Hepatocyte (in vitro differentiated cells): ENCODE data around the gene VEGFB. TPM values are rescaled to one million over a fixed set of nuclear protein-coding genes. Genes with fewer than 3 reads are reported as not detected.

ENCODE experiments used
- DNase-seq: peaks from one replicate; pipeline ENCODE4 v3.0.0-alpha.2; 2016; ENCODE audit warnings: low spot score
- H2AFZ ChIP-seq: fragments of 200-600 bp; sonication (generic); 2 replicates; pipeline ENCODE4 v1.6.0; 2016; ENCODE audit warnings: antibody characterized with exemption, mild to moderate bottlenecking
- H3K27ac ChIP-seq: fragments of 200-600 bp; sonication (generic); 2 replicates; pipeline ENCODE4 v1.5.1; 2016; ENCODE audit warnings: mild to moderate bottlenecking
- H3K27me3 ChIP-seq: fragments of 200-600 bp; sonication (generic); 2 replicates; pipeline ENCODE4 v1.6.1; 2016
- H3K36me3 ChIP-seq: fragments of 200-600 bp; sonication (generic); replicated peaks from 2 replicates; pipeline ENCODE4 v1.5.1; 2016; ENCODE audit warnings: low read depth; ENCODE audit not compliant: insufficient read depth
- H3K4me1 ChIP-seq: fragments of 200-600 bp; sonication (generic); 2 replicates; pipeline ENCODE4 v1.5.1; 2016; ENCODE audit warnings: mild to moderate bottlenecking, moderate library complexity; ENCODE audit not compliant: insufficient read depth
- H3K4me2 ChIP-seq: fragments of 200-600 bp; sonication (generic); 2 replicates; pipeline ENCODE4 v1.6.0; 2016
- H3K4me3 ChIP-seq: fragments of 200-600 bp; sonication (generic); 2 replicates; pipeline ENCODE4 v1.5.1; 2016; ENCODE audit warnings: mild to moderate bottlenecking
- H3K79me2 ChIP-seq: fragments of 200-600 bp; sonication (generic); 2 replicates; pipeline ENCODE4 v1.6.0; 2017; ENCODE audit warnings: mild to moderate bottlenecking
- H3K9me2 ChIP-seq: fragments of 200-600 bp; sonication (generic); replicated peaks from 2 replicates; pipeline ENCODE4 v1.6.0; 2017; ENCODE audit warnings: mild to moderate bottlenecking; ENCODE audit not compliant: insufficient read depth
- H3K9me3 ChIP-seq: fragments of 200-600 bp; sonication (generic); 2 replicates; pipeline ENCODE4 v1.5.1; 2016; ENCODE audit warnings: low read depth, mild to moderate bottlenecking
- H4K20me1 ChIP-seq: fragments of 200-600 bp; sonication (generic); 2 replicates; pipeline ENCODE4 v1.6.0; 2016; ENCODE audit warnings: mild to moderate bottlenecking; ENCODE audit not compliant: insufficient read depth, poor library complexity, severe bottlenecking
- CTCF ChIP-seq: fragments of 200-600 bp; sonication (generic); IDR thresholded peaks from 2 replicates; pipeline ENCODE4 v1.5.1; 2016; ENCODE audit warnings: antibody characterized with exemption, mild to moderate bottlenecking; ENCODE audit not compliant: poor library complexity
- EZH2 ChIP-seq: fragments of 200-600 bp; sonication (generic); IDR thresholded peaks from 2 replicates; pipeline ENCODE4 v1.6.1; 2016; ENCODE audit warnings: antibody characterized with exemption, mild to moderate bottlenecking, borderline replicate concordance
- EZH2phosphoT487 ChIP-seq: fragments of 200-600 bp; sonication (generic); IDR thresholded peaks from one replicate; pipeline ENCODE4 v1.6.1; 2018; ENCODE audit warnings: antibody characterized with exemption, mild to moderate bottlenecking, low read depth, moderate library complexity; ENCODE audit not compliant: unreplicated experiment, severe bottlenecking
- WGBS: methylation state at CpG from one replicate; pipeline ENCODE4 v1.1.6; 2016; ENCODE audit warnings: low lambda C conversion rate; ENCODE audit errors: missing lambda C conversion rate; 5-methylcytosine and 5-hydroxymethylcytosine counted together
- polyA plus RNA-seq: library from polyadenylated mRNA; unstranded; fragments of >200 nt; fragmentation: Nextera tagmentation; extraction: Ambion mirVana; gene quantifications from 2 replicates; pipeline ENCODE4 v1.2.1, GENCODE V29; 2016
- total RNA-seq: library from RNA; depleted of rRNA; stranded (reverse); fragments of >200 nt; gene quantifications from 2 replicates; pipeline ENCODE4 v1.2.3, GENCODE V29; 2014

Gene VEGFB
- total and polyA plus RNA-seq, 2 experiments from 2014 or later = 29.1 to 116 TPM

GRCh38 chr11:64240435-64241240 lies 6.3 kb downstream of the VEGFB start, which contains the start of gene FKBP2:
FKBP2 (plus strand) TSS chr11:64241095; CDS start chr11:64242388, 1,293 bp downstream.
- no peaks in the 10 kb centered on the region for H3K9me3 ChIP-seq
- H3K36me3 ChIP-seq = no peaks in the 10 kb centered on the region
- H3K27me3 ChIP-seq = no peaks in the 10 kb centered on the region
- H2AFZ ChIP-seq = peak within 1 kb of the TSS; percentile 24
- H4K20me1 ChIP-seq = peaks cover 3% of the 10 kb centered on the region
- peaks cover 23% of the 10 kb centered on the region for H3K79me2 ChIP-seq
- H3K4me2 ChIP-seq = peak within 1 kb of the TSS; percentile 82
- TF ChIP-seq EZH2 (no peak), CTCF (no peak), EZH2phosphoT487 (no peak)
- WGBS = 3% methylated on average over 48 of the region's 58 CpGs
- peak within 1 kb of the TSS; percentile 32 for H3K4me3 ChIP-seq
- H3K4me1 ChIP-seq = peaks cover 20% of the 10 kb centered on the region
- H3K27ac ChIP-seq = peak within 1 kb of the TSS; percentile 99
- DNase-seq = peak; percentile 99
- no peaks in the 10 kb centered on the region for H3K9me2 ChIP-seq

GRCh38 chr11:64241241-64241490 lies 6.8 kb downstream of the VEGFB start:
- no peak for TF ChIP-seq CTCF
- TF ChIP-seq EZH2 = no peak
- no peak for TF ChIP-seq EZH2phosphoT487
- Histone ChIP-seq H3K4me2 (peak overlapping the region; percentile 82), H3K4me1 (peaks cover 20% of the 10 kb centered on the region), H4K20me1 (no peaks in the 10 kb centered on the region), H3K9me2 (no peaks in the 10 kb centered on the region), H3K27ac (peak overlapping the region; percentile 99), H3K4me3 (peak overlapping the region; percentile 23), H3K9me3 (no peaks in the 10 kb centered on the region), H2AFZ (peak overlapping the region; percentile 24), H3K36me3 (no peaks in the 10 kb centered on the region), H3K27me3 (no peaks in the 10 kb centered on the region), H3K79me2 (peaks cover 27% of the 10 kb centered on the region)
- WGBS = no CpG with 5 or more reads among the region's 24 CpGs
- peak; percentile 100 for DNase-seq

- Histone ChIP-seq H2AFZ (no peak overlapping the region), H3K9me3 (no peaks in the 10 kb centered on the region), H3K27ac (peak overlapping the region; percentile 85), H3K4me3 (peak overlapping the region; percentile 32), H3K79me2 (peaks cover 29% of the 10 kb centered on the region), H4K20me1 (no peaks in the 10 kb centered on the region), H3K4me2 (peak overlapping the region; percentile 80), H3K9me2 (no peaks in the 10 kb centered on the region), H3K4me1 (peaks cover 20% of the 10 kb centered on the region), H3K27me3 (no peaks in the 10 kb centered on the region), H3K36me3 (no peaks in the 10 kb centered on the region)
- WGBS = under 1% methylated on average over 38 of the region's 63 CpGs
- DNase-seq = peak; percentile 79
- TF ChIP-seq EZH2phosphoT487 = no peak
- TF ChIP-seq CTCF = no peak
- no peak for TF ChIP-seq EZH2
These were observed 7.3 kb downstream of the VEGFB start for GRCh38 chr11:64241491-64242374.
